ENCODE data around the gene CHCHD10. TPM values are rescaled to one million over a fixed set of nuclear protein-coding genes. Genes with fewer than 3 reads are reported as not detected.

Gene CHCHD10
- total RNA-seq, 2 experiments from 2014 or later: 197 to 212 TPM

GRCh38 chr22:23791738-23792645 is 24.2 kb upstream of the CHCHD10 start:
- peaks cover 33% of the 10 kb centered on the region for H3K36me3 Mint-ChIP-seq (ENCODE audit: low read depth)
- H3K27me3 Mint-ChIP-seq: no peaks in the 10 kb centered on the region
- TF ChIP-seq CTCF (IDR thresholded peaks at IDR 0.05): no peak
- CTCF ChIA-PET: interaction anchor here (1.0 to 1.1 kb wide), 2 partner anchors 58 to 103 kb away, joined by 3 read pairs; partner anchors contain the start of gene MIF
- intact Hi-C loops (cut with micrococcal nuclease): no loop called here
- H3K4me1 Mint-ChIP-seq (ENCODE audit: low read depth): peaks cover 33% of the 10 kb centered on the region
- H3K9me3 Mint-ChIP-seq: no peaks in the 10 kb centered on the region
- ATAC-seq (no peak), DNase-seq (no peak)
- POLR2A ChIA-PET: interaction anchor here (0.5 to 0.7 kb wide), 2 partner anchors 34 to 59 kb away, joined by 3 to 4 read pairs; no protein-coding TSS in a partner anchor
- peak overlapping the region; percentile 55 for H3K27ac Mint-ChIP-seq
- no peak overlapping the region for H3K4me3 Mint-ChIP-seq

- intact Hi-C loops (cut with micrococcal nuclease): no loop called here
- Mint-ChIP-seq H3K9me3 (no peaks in the 10 kb centered on the region), H3K36me3 (ENCODE audit: low read depth) (peaks cover 25% of the 10 kb centered on the region), H3K4me3 (no peak overlapping the region), H3K27ac (no peak overlapping the region), H3K4me1 (ENCODE audit: low read depth) (peaks cover 39% of the 10 kb centered on the region), H3K27me3 (no peaks in the 10 kb centered on the region)
- no peak for TF ChIP-seq CTCF (IDR thresholded peaks at IDR 0.05)
- no peak for DNase-seq
- POLR2A ChIA-PET: no interaction called here
- CTCF ChIA-PET: no interaction called here
- ATAC-seq: no peak
These were observed 23.3 kb upstream of the CHCHD10 start for GRCh38 chr22:23790819-23791737.

- ChIA-PET POLR2A (interaction anchor here (0.6 to 2.5 kb wide), 7 partner anchors 22 to 148 kb away, joined by 3 to 9 read pairs (median 3); partner anchors contain the start of genes CHCHD10 and SLC2A11), CTCF (interaction anchor here (1.5 kb wide), 1 partner anchor 15 kb away, joined by 6 read pairs; no protein-coding TSS in a partner anchor)
- no peak for ATAC-seq
- intact Hi-C loops (cut with micrococcal nuclease): no loop called here
- Mint-ChIP-seq H3K9me3 (no peaks in the 10 kb centered on the region), H3K36me3 (ENCODE audit: low read depth) (peaks cover 21% of the 10 kb centered on the region), H3K4me1 (ENCODE audit: low read depth) (peaks cover 41% of the 10 kb centered on the region), H3K4me3 (no peak overlapping the region), H3K27me3 (no peaks in the 10 kb centered on the region), H3K27ac (peak overlapping the region; percentile 8)
- no peak for TF ChIP-seq CTCF (IDR thresholded peaks at IDR 0.05)
- no peak for DNase-seq
These were observed 21.9 kb upstream of the CHCHD10 start for GRCh38 chr22:23789638-23790037.

GRCh38 chr22:23789121-23789520 is 21.3 kb upstream of the CHCHD10 start:
- Mint-ChIP-seq H3K27ac (no peak overlapping the region), H3K36me3 (ENCODE audit: low read depth) (peaks cover 19% of the 10 kb centered on the region), H3K27me3 (no peaks in the 10 kb centered on the region), H3K4me3 (peak overlapping the region; percentile 3), H3K9me3 (no peaks in the 10 kb centered on the region), H3K4me1 (ENCODE audit: low read depth) (peaks cover 45% of the 10 kb centered on the region)
- TF ChIP-seq CTCF (IDR thresholded peaks at IDR 0.05): no peak
- POLR2A ChIA-PET: interaction anchor here (0.6 to 2.5 kb wide), 8 partner anchors 21 to 148 kb away, joined by 3 to 9 read pairs (median 3); partner anchors contain the start of genes CHCHD10 and SLC2A11
- no peak for ATAC-seq
- DNase-seq: no peak
- CTCF ChIA-PET: interaction anchor here (1.5 kb wide), 1 partner anchor 14 kb away, joined by 6 read pairs; no protein-coding TSS in a partner anchor
- intact Hi-C loops (cut with micrococcal nuclease): no loop called here
